Panc1 (cell line): ENCODE results near the gene SLC27A2. TPM values are rescaled to one million over a fixed set of nuclear protein-coding genes. Genes with fewer than 3 reads are reported as not detected.

Source experiments
- ATAC-seq: fragments of 200-7000 bp; cut with Tn5 transposase; 2 replicates; pipeline ENCODE4 v1.9.1; 2020; ENCODE audit warnings: mild to moderate bottlenecking, moderate library complexity
- BruUV-seq: library from RNA; stranded (reverse); fragments of 400-500 nt; replicated peaks from 2 replicates; lab custom pipeline; 2021; lab: Mats Ljungman, UMichigan
- CTCF ChIA-PET: fragments of 300-600 bp; sonication (Branson Sonifier 250); formaldehyde crosslinking; loops from one replicate; lab custom pipeline; 2022; ENCODE audit warnings: antibody characterized with exemption; lab: Charles Lee
- POLR2A ChIA-PET: fragments of 300-600 bp; sonication (Branson Sonifier 250); formaldehyde crosslinking; loops from one replicate; lab custom pipeline; 2022; ENCODE audit warnings: antibody characterized with exemption; lab: Charles Lee
- DNase-seq: peaks from one replicate; pipeline ENCODE4 v3.0.0-alpha.2; 2010; ENCODE audit warnings: low read depth, low spot score
- H3K27ac ChIP-seq: 2 replicates; pipeline ENCODE4 v1.5.1; 2011; ENCODE audit warnings: mild to moderate bottlenecking, low read length, inconsistent platforms
- H3K27me3 ChIP-seq: fragments of 200-500 bp; sonication (Bioruptor generic); 2 replicates; pipeline ENCODE4 v1.6.0; 2014; ENCODE audit warnings: low read length, inconsistent platforms; ENCODE audit not compliant: control insufficient read depth, insufficient read depth
- H3K36me3 ChIP-seq: fragments of 200-500 bp; sonication (Bioruptor generic); 2 replicates; pipeline ENCODE4 v1.5.1; 2014; ENCODE audit warnings: inconsistent platforms, mild to moderate bottlenecking, low read length, moderate library complexity; ENCODE audit not compliant: control insufficient read depth, insufficient read depth
- H3K4me1 ChIP-seq: 2 replicates; pipeline ENCODE4 v1.5.1; 2011; ENCODE audit warnings: inconsistent platforms, mild to moderate bottlenecking, low read length, moderate library complexity; ENCODE audit not compliant: control insufficient read depth, insufficient read depth
- H3K4me3 ChIP-seq, 2 experiments: 2 replicates each; pipeline ENCODE4 v1.5.1; 2011 to 2012; ENCODE audit warnings: low read depth in 2 of 2, low read length in 2 of 2, mild to moderate bottlenecking in 2 of 2, inconsistent platforms in 1 of 2, moderate library complexity in 1 of 2
- H3K9me3 ChIP-seq: fragments of 200-500 bp; sonication (Bioruptor generic); 2 replicates; pipeline ENCODE4 v1.5.1; 2014; ENCODE audit warnings: low read depth, mild to moderate bottlenecking, inconsistent platforms, low read length, moderate library complexity; ENCODE audit not compliant: control insufficient read depth, insufficient read depth
- CTCF ChIP-seq: fragments of 450-650 bp; IDR thresholded peaks from 2 replicates; pipeline ENCODE4 v1.5.1; 2017; ENCODE audit warnings: mild to moderate bottlenecking
- POLR2AphosphoS5 ChIP-seq: IDR thresholded peaks from 2 replicates; pipeline ENCODE4 v1.6.1; 2012; ENCODE audit warnings: mild to moderate bottlenecking, low read depth, low read length, moderate library complexity
- SIN3A ChIP-seq: IDR thresholded peaks from 2 replicates; pipeline ENCODE4 v1.6.1; 2012; ENCODE audit warnings: low read depth, mild to moderate bottlenecking, low read length, moderate library complexity, borderline replicate concordance; ENCODE audit not compliant: insufficient read depth
- TCF7L2 ChIP-seq: IDR thresholded peaks from 2 replicates; pipeline ENCODE4 v1.6.1; 2011; ENCODE audit warnings: mild to moderate bottlenecking, low read depth, low read length, inconsistent platforms
- in situ Hi-C: cut with HindIII; loops from 2 replicates; pipeline ENCODE4 v1.10.0; 2016; ENCODE audit warnings: low sequenced_read_pairs, low pct_unique_long_range_greater_than_20kb
- intact Hi-C: fragments of 100-400 bp; cut with micrococcal nuclease; formaldehyde crosslinking; loops from one replicate; pipeline ENCODE4 v1.10.0; 2022; ENCODE audit not compliant: unreplicated experiment
- total RNA-seq: library from RNA; stranded (reverse); gene quantifications from one replicate; pipeline ENCODE4 v1.2.1, GENCODE V29; 2021; ENCODE audit not compliant: unreplicated experiment
- TF ChIP-seq, protein P1 (sequence below), 2 experiments: IDR thresholded peaks; 2 replicates each; pipeline ENCODE4 v1.6.1; 2011 to 2012; ENCODE audit warnings: low read depth in 2 of 2, control low read depth in 1 of 2, low read length in 1 of 2, mild to moderate bottlenecking in 1 of 2, moderate library complexity in 1 of 2; ENCODE audit not compliant: insufficient read depth in 1 of 2

Gene SLC27A2
- total RNA-seq, 1 experiment from 2014 or later, result 0.18 TPM

- in situ Hi-C loops, result no loop called here
- POLR2A ChIA-PET, result interaction anchor here (0.6 kb wide), 1 partner anchor 42 kb away, joined by 3 read pairs; no protein-coding TSS in a partner anchor
- H3K27me3 ChIP-seq, result no peaks in the 10 kb centered on the region
- H3K4me1 ChIP-seq, result no peaks in the 10 kb centered on the region
- no peaks in the 10 kb centered on the region for H3K9me3 ChIP-seq
- no peak for DNase-seq
- ATAC-seq, result no peak
- no TSS peak for BruUV-seq
- CTCF ChIA-PET, result no interaction called here
- no peaks in the 10 kb centered on the region for H3K36me3 ChIP-seq
- H3K27ac ChIP-seq, result no peak overlapping the region
- TF ChIP-seq SIN3A (no peak), CTCF (no peak), TCF7L2 (no peak), POLR2AphosphoS5 (no peak)
- TF ChIP-seq, protein P1, sequence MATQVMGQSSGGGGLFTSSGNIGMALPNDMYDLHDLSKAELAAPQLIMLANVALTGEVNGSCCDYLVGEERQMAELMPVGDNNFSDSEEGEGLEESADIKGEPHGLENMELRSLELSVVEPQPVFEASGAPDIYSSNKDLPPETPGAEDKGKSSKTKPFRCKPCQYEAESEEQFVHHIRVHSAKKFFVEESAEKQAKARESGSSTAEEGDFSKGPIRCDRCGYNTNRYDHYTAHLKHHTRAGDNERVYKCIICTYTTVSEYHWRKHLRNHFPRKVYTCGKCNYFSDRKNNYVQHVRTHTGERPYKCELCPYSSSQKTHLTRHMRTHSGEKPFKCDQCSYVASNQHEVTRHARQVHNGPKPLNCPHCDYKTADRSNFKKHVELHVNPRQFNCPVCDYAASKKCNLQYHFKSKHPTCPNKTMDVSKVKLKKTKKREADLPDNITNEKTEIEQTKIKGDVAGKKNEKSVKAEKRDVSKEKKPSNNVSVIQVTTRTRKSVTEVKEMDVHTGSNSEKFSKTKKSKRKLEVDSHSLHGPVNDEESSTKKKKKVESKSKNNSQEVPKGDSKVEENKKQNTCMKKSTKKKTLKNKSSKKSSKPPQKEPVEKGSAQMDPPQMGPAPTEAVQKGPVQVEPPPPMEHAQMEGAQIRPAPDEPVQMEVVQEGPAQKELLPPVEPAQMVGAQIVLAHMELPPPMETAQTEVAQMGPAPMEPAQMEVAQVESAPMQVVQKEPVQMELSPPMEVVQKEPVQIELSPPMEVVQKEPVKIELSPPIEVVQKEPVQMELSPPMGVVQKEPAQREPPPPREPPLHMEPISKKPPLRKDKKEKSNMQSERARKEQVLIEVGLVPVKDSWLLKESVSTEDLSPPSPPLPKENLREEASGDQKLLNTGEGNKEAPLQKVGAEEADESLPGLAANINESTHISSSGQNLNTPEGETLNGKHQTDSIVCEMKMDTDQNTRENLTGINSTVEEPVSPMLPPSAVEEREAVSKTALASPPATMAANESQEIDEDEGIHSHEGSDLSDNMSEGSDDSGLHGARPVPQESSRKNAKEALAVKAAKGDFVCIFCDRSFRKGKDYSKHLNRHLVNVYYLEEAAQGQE (IDR thresholded peaks at IDR 0.05; ENCODE audit: insufficient read depth in 1 of 2, low read depth in 2 of 2, low read length in 1 of 2), result no peak
- intact Hi-C loops, result no loop called here
- no peak overlapping the region for H3K4me3 ChIP-seq
Measured at GRCh38 chr15:50228866-50229265, 46.9 kb downstream of the SLC27A2 start.

DNA sequence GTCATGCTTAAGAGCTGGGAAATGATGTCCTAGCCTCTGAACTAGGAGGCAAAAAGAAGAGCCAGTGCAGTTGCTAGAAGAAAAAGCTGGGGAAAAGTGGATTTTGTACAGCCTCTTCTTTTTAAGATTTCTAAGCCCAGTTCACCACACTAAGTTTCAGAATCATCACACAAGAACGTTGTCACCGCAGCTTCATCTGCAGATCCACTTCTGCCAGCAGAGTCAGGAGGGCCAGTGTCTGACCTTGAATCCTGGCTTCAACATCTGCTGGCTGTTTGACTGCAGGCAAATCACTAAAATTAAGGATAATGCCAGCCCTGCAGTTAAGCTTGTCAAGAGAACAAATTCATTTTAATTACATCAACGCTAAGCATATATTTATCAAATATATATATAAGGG lies 47.3 kb downstream of the SLC27A2 start:
- ATAC-seq, result no peak
- CTCF ChIA-PET, result interaction anchor here (0.7 kb wide), 1 partner anchor 20 kb away, joined by 7 read pairs; no protein-coding TSS in a partner anchor

More for the DNA sequence above, 47.3 kb downstream of the SLC27A2 start:
- no peak overlapping the region for H3K4me3 ChIP-seq
- no peaks in the 10 kb centered on the region for H3K4me1 ChIP-seq
- POLR2A ChIA-PET, result interaction anchor here (0.6 kb wide), 1 partner anchor 43 kb away, joined by 3 read pairs; no protein-coding TSS in a partner anchor
- TF ChIP-seq CTCF (no peak), SIN3A (no peak), TCF7L2 (no peak), POLR2AphosphoS5 (no peak)
- TF ChIP-seq, protein P1 (IDR thresholded peaks at IDR 0.05; ENCODE audit: insufficient read depth in 1 of 2, low read depth in 2 of 2, low read length in 1 of 2), result no peak
- no peak overlapping the region for H3K27ac ChIP-seq
- H3K27me3 ChIP-seq, result no peaks in the 10 kb centered on the region
- no peaks in the 10 kb centered on the region for H3K36me3 ChIP-seq
- no peak for DNase-seq
- intact Hi-C loops, result no loop called here
- BruUV-seq, result no TSS peak
- in situ Hi-C loops, result no loop called here
- H3K9me3 ChIP-seq, result no peaks in the 10 kb centered on the region
